Endothelial cell (in vitro differentiated cells): ENCODE results near the gene DKKL1. TPM values are rescaled to one million over a fixed set of nuclear protein-coding genes. Genes with fewer than 3 reads are reported as not detected.

ENCODE experiments used
- DNase-seq: peaks from one replicate; pipeline ENCODE4 v3.0.0; 2021; ENCODE audit warnings: low spot score
- H3K27ac Mint-ChIP-seq: one replicate; pipeline ENCODE4 v1.8.0; 2021; ENCODE audit warnings: mixed read lengths, inconsistent platforms; ENCODE audit not compliant: unreplicated experiment
- H3K27me3 Mint-ChIP-seq: one replicate; pipeline ENCODE4 v1.8.0; 2021; ENCODE audit warnings: mild to moderate bottlenecking, moderate library complexity, mixed read lengths, inconsistent platforms; ENCODE audit not compliant: unreplicated experiment
- H3K36me3 Mint-ChIP-seq: one replicate; pipeline ENCODE4 v1.8.0; 2021; ENCODE audit warnings: mild to moderate bottlenecking, low read depth, mixed read lengths, inconsistent platforms; ENCODE audit not compliant: unreplicated experiment
- H3K4me1 Mint-ChIP-seq: one replicate; pipeline ENCODE4 v1.8.0; 2021; ENCODE audit warnings: mild to moderate bottlenecking, mixed read lengths, inconsistent platforms; ENCODE audit not compliant: unreplicated experiment
- H3K4me3 Mint-ChIP-seq: one replicate; pipeline ENCODE4 v1.8.0; 2021; ENCODE audit warnings: mild to moderate bottlenecking, mixed read lengths, inconsistent platforms; ENCODE audit not compliant: unreplicated experiment
- H3K9me3 Mint-ChIP-seq: one replicate; pipeline ENCODE4 v1.8.0; 2021; ENCODE audit warnings: mixed read lengths, inconsistent platforms; ENCODE audit not compliant: unreplicated experiment
- total RNA-seq: library from RNA; stranded (reverse); fragmentation: NEBNext Ultra II Directional; extraction: Animal tissue kit (Norgen Biotek cat#: 25700); gene quantifications from one replicate; pipeline ENCODE4 v1.2.1, GENCODE V29; 2021; ENCODE audit not compliant: unreplicated experiment
- TF ChIP-seq, protein P1 (sequence below): fragments of 200-600 bp; sonication (generic); IDR thresholded peaks from one replicate; pipeline ENCODE4 v1.5.0; 2021; ENCODE audit warnings: antibody characterized with exemption; ENCODE audit not compliant: unreplicated experiment

Gene DKKL1
- total RNA-seq, 1 donor from 2014 or later, result 2.2 TPM

DNA sequence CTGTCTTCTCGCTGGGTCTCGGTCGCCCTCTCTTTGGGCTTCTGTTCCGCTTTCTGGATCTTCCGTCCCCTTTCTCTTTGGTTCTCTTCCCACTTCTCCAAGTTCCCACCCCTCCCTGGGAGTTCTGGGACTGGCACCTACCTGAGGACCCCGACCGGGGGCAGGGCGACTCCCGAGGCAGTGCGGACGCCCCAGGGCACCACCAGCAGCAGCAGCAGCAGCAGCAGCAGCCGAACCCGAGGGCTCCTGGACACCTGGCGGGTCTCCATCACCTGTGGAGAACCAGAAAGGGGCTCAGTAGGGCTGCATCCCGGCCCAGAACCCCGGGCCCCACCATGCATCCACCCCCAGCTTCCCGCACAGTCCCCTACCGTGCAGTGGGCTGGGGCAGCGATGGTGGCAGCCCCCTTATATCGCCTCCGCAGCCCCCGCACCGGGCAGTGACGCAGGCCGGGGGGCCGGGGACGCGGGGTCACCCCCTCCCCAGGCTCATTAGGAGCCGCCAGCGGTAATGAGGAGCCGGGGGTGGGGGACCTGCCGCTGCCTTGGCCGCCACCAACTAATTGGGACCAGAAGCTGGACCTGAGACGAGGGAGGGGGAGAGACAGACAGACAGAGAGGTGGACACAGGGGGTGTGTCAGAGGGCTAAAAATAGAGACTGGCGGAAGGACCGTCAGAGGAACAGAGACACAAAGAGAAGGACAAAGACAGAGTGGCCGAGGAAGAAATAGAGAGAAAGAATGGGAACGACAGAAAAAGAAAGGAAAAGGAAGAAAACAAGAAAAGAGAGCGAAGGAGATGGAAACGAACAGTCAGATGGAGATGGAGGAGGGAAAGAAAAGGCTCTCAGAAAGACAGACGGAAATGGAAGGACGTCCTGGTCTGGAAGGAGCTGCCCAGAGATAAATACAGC, 59.7 kb downstream of the DKKL1 start, which contains the start of gene PTH2:
TSS of gene PTH2 (minus strand) at position 371 of the 914 bp plus-strand sequence. CDS start at position 269, 102 bp downstream.
- Mint-ChIP-seq H3K4me3 (peak within 1 kb of the TSS; percentile 80), H3K27me3 (peaks cover 27% of the 10 kb centered on the region), H3K27ac (peak within 1 kb of the TSS; percentile 48), H3K36me3 (peaks cover 22% of the 10 kb centered on the region), H3K4me1 (peaks cover 33% of the 10 kb centered on the region), H3K9me3 (no peaks in the 10 kb centered on the region)
- DNase-seq, result no peak
- TF ChIP-seq, protein P1, sequence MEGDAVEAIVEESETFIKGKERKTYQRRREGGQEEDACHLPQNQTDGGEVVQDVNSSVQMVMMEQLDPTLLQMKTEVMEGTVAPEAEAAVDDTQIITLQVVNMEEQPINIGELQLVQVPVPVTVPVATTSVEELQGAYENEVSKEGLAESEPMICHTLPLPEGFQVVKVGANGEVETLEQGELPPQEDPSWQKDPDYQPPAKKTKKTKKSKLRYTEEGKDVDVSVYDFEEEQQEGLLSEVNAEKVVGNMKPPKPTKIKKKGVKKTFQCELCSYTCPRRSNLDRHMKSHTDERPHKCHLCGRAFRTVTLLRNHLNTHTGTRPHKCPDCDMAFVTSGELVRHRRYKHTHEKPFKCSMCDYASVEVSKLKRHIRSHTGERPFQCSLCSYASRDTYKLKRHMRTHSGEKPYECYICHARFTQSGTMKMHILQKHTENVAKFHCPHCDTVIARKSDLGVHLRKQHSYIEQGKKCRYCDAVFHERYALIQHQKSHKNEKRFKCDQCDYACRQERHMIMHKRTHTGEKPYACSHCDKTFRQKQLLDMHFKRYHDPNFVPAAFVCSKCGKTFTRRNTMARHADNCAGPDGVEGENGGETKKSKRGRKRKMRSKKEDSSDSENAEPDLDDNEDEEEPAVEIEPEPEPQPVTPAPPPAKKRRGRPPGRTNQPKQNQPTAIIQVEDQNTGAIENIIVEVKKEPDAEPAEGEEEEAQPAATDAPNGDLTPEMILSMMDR, result no peak

DNA sequence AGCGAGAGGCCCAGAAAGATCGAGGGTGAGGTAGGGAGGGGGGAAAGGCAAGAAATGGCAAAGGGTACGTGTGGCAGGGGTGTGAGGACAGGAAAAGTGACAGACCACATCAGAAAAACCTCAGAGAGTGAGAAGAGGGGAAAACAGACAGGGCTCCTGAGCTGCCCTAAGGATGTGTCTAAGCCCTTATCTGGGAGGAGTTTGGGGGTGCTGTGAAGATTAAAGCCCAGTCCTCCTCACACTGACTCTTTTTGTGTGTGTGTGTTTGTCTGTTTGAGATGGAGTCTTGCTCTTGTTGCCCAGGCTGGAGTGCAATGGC, 60.3 kb downstream of the DKKL1 start:
- Mint-ChIP-seq H3K4me3 (peak overlapping the region; percentile 39), H3K4me1 (peaks cover 33% of the 10 kb centered on the region)
- TF ChIP-seq, protein P1, result no peak

More for the DNA sequence above, 60.3 kb downstream of the DKKL1 start:
- DNase-seq, result no peak
- H3K27ac Mint-ChIP-seq, result no peak overlapping the region
- H3K36me3 Mint-ChIP-seq, result peaks cover 22% of the 10 kb centered on the region
- peaks cover 29% of the 10 kb centered on the region for H3K27me3 Mint-ChIP-seq
- no peaks in the 10 kb centered on the region for H3K9me3 Mint-ChIP-seq

Other genes with a start within 250 kb of the DKKL1 start
- 5.8 TPM for gene LIN7B, start 249.5 kb upstream of the DKKL1 start, total RNA-seq
- 0.51 TPM for gene C19orf73, start 244.7 kb upstream of the DKKL1 start, total RNA-seq
- gene PPFIA3, start 244.3 kb upstream of the DKKL1 start, total RNA-seq, result 19.7 TPM
- 0.72 TPM for gene HRC, start 208.5 kb upstream of the DKKL1 start, total RNA-seq
- 75.3 TPM for gene TRPM4, start 206.1 kb upstream of the DKKL1 start, total RNA-seq
- gene SLC6A16, start 38.7 kb upstream of the DKKL1 start, total RNA-seq, result 4.0 TPM
- gene CD37, start 28.5 kb upstream of the DKKL1 start, total RNA-seq, result not detected
- gene TEAD2, start 1.5 kb upstream of the DKKL1 start, total RNA-seq, result 167 TPM
- gene KASH5, start 24.4 kb downstream of the DKKL1 start, total RNA-seq, result 0.26 TPM
- gene PTH2, start 59.6 kb downstream of the DKKL1 start, total RNA-seq, result not detected
- gene GFY, start 61.5 kb downstream of the DKKL1 start, total RNA-seq, result not detected
- 0.92 TPM for gene SLC17A7, start 77.7 kb downstream of the DKKL1 start, total RNA-seq
- 78.8 TPM for gene PIH1D1, start 87.9 kb downstream of the DKKL1 start, total RNA-seq
- gene ALDH16A1, start 89.3 kb downstream of the DKKL1 start, total RNA-seq, result 49.6 TPM
- gene FLT3LG, start 110.3 kb downstream of the DKKL1 start, total RNA-seq, result 1.4 TPM
- 2,762 TPM for gene RPL13A, start 123.7 kb downstream of the DKKL1 start, total RNA-seq
- gene RPS11, start 132.6 kb downstream of the DKKL1 start, total RNA-seq, result 2,099 TPM
- gene FCGRT, start 148.8 kb downstream of the DKKL1 start, total RNA-seq, result 127 TPM
- 19.4 TPM for gene RCN3, start 164.1 kb downstream of the DKKL1 start, total RNA-seq
- 76.3 TPM for gene NOSIP, start 216.7 kb downstream of the DKKL1 start, total RNA-seq
- 2.4 TPM for gene PRRG2, start 217.4 kb downstream of the DKKL1 start, total RNA-seq
- gene PRR12, start 227.3 kb downstream of the DKKL1 start, total RNA-seq, result 38.8 TPM